ENCODE measurements around the gene MLYCD.

GRCh38 chr16:83973077-83973476 is 74.2 kb downstream of the MLYCD start:
- no peak for TF ChIP-seq SUZ12 (IDR thresholded peaks at IDR 0.05; ENCODE audit: extremely low read depth, insufficient read depth, insufficient read length)
- TF ChIP-seq YY1 (IDR thresholded peaks at IDR 0.05; ENCODE audit: insufficient read depth, insufficient read length): no peak
- TF ChIP-seq ZNF274 (IDR thresholded peaks at IDR 0.05; ENCODE audit: low read depth, low read length): no peak

Measured in NT2/D1 (cell line).